ENCODE results near the gene VTN.

The VTN gene

GRCh38 chr17:28370035-28370743 lies at the start of gene VTN:
Gene VTN (minus strand): TSS chr17:28370307. CDS start chr17:28370203, 104 bp downstream.
- FAIRE-seq, result no peak

GRCh38 chr17:28416703-28417311 lies 46.7 kb upstream of the VTN start:
- FAIRE-seq, result no peak

- no peak for FAIRE-seq
Measured at GRCh38 chr17:28415886-28416285, 45.8 kb upstream of the VTN start.

- no peak for FAIRE-seq
Measured at GRCh38 chr17:28413804-28414203, 43.7 kb upstream of the VTN start.

- no peak for FAIRE-seq
Measured at GRCh38 chr17:28412099-28412498, 42.0 kb upstream of the VTN start.

- no peak for FAIRE-seq
Measured at GRCh38 chr17:28407974-28408306, 37.8 kb upstream of the VTN start.

GRCh38 chr17:28407130-28407973 lies 37.2 kb upstream of the VTN start:
- no peak for FAIRE-seq

GRCh38 chr17:28406473-28406814 lies 36.3 kb upstream of the VTN start:
- FAIRE-seq, result no peak

- FAIRE-seq, result no peak
Measured at GRCh38 chr17:28405632-28406472, 35.7 kb upstream of the VTN start, which contains the start of gene SLC46A1. Gene SLC46A1 (minus strand): TSS chr17:28406212. CDS start chr17:28406114, 98 bp downstream.

GRCh38 chr17:28404812-28405570 lies 34.9 kb upstream of the VTN start:
- FAIRE-seq, result no peak

GRCh38 chr17:28404461-28404811 lies 34.3 kb upstream of the VTN start:
- no peak for FAIRE-seq

- no peak for FAIRE-seq
Measured at GRCh38 chr17:28404007-28404406, 33.9 kb upstream of the VTN start.

- no peak for FAIRE-seq
Measured at GRCh38 chr17:28402844-28403243, 32.7 kb upstream of the VTN start.

- no peak for FAIRE-seq
Measured at GRCh38 chr17:28402224-28402630, 32.1 kb upstream of the VTN start.

GRCh38 chr17:28399808-28400207 lies 29.7 kb upstream of the VTN start:
- FAIRE-seq, result no peak

GRCh38 chr17:28398280-28398981 lies 28.3 kb upstream of the VTN start:
- no peak for FAIRE-seq

GRCh38 chr17:28397687-28398279 lies 27.7 kb upstream of the VTN start:
- no peak for FAIRE-seq

GRCh38 chr17:28397275-28397674 lies 27.2 kb upstream of the VTN start:
- FAIRE-seq, result no peak

GRCh38 chr17:28396635-28397239 lies 26.6 kb upstream of the VTN start:
- FAIRE-seq, result no peak

- no peak for FAIRE-seq
Measured at GRCh38 chr17:28395968-28396367, 25.9 kb upstream of the VTN start.

GRCh38 chr17:28395426-28395825 lies 25.3 kb upstream of the VTN start:
- FAIRE-seq, result no peak
